HEK293 (cell line): Measurements from ENCODE around the gene FRYL.

Experiments used
- CTCF ChIA-PET: fragments of 350-600 bp; formaldehyde crosslinking; extraction: SDS; loops from one replicate; lab custom pipeline; 2021; ENCODE audit warnings: antibody characterized with exemption; lab: Yijun Ruan, JAX
- POLR2A ChIA-PET: fragments of 300-600 bp; formaldehyde crosslinking; extraction: SDS; loops from one replicate; lab custom pipeline; 2020; ENCODE audit warnings: antibody characterized with exemption, inconsistent platforms; lab: Yijun Ruan, JAX
- H3K27ac ChIP-seq: fragments of 200-500 bp; sonication (Bioruptor generic); 2 replicates; pipeline ENCODE4 v1.5.1; 2014; ENCODE audit warnings: low read depth, low read length, control low read depth, inconsistent platforms; ENCODE audit errors: extremely low read depth
- H3K36me3 ChIP-seq, 2 experiments: fragments of 200-500 bp in 1 of 2; sonication (Bioruptor generic) in 1 of 2; 1 replicate in 1 of 2; 2 replicates in 1 of 2; pipeline ENCODE4 v1.5.1; 2014 to 2017; ENCODE audit warnings: inconsistent platforms in 2 of 2, low read length in 2 of 2; ENCODE audit not compliant: control insufficient read depth in 2 of 2, insufficient read depth in 1 of 2
- H3K4me1 ChIP-seq: fragments of 200-500 bp; sonication (Bioruptor generic); 2 replicates; pipeline ENCODE4 v1.5.1; 2014; ENCODE audit warnings: mild to moderate bottlenecking, low read length, inconsistent platforms; ENCODE audit not compliant: control insufficient read depth, insufficient read depth
- H3K4me3 ChIP-seq: 2 replicates; pipeline ENCODE4 v1.5.1; 2011; ENCODE audit warnings: low read depth, mild to moderate bottlenecking, control low read depth, low read length, moderate library complexity
- H3K9me3 ChIP-seq: fragments of 200-500 bp; sonication (Bioruptor generic); 2 replicates; pipeline ENCODE4 v1.5.1; 2014; ENCODE audit warnings: low read depth, low read length, inconsistent platforms; ENCODE audit not compliant: control insufficient read depth, insufficient read depth
- ATF2 ChIP-seq: fragments of 450-650 bp; formaldehyde crosslinking; IDR thresholded peaks from 2 replicates; pipeline ENCODE4 v1.5.1; 2016; ENCODE audit warnings: missing biosample characterization, missing genetic modification characterization, low read depth
- BCL11B ChIP-seq: fragments of 450-650 bp; formaldehyde crosslinking; IDR thresholded peaks from 2 replicates; pipeline ENCODE4 v1.5.1; 2016; ENCODE audit warnings: low read depth, missing biosample characterization, missing genetic modification characterization
- GLIS1 ChIP-seq: fragments of 450-650 bp; formaldehyde crosslinking; IDR thresholded peaks from 2 replicates; pipeline ENCODE4 v1.5.1; 2016; ENCODE audit warnings: missing biosample characterization, missing genetic modification characterization
- RBAK ChIP-seq: fragments of 450-650 bp; formaldehyde crosslinking; IDR thresholded peaks from 2 replicates; pipeline ENCODE4 v1.5.1; 2016; ENCODE audit warnings: missing biosample characterization, missing genetic modification characterization
- REPIN1 ChIP-seq: fragments of 450-650 bp; formaldehyde crosslinking; IDR thresholded peaks from 2 replicates; pipeline ENCODE4 v1.5.1; 2017; ENCODE audit warnings: missing biosample characterization, missing genetic modification characterization, low read depth
- REST ChIP-seq: fragments of 450-650 bp; formaldehyde crosslinking; IDR thresholded peaks from 2 replicates; pipeline ENCODE4 v1.5.1; 2016; ENCODE audit warnings: missing biosample characterization, missing genetic modification characterization
- SP3 ChIP-seq: fragments of 450-650 bp; formaldehyde crosslinking; IDR thresholded peaks from 2 replicates; pipeline ENCODE4 v1.5.1; 2016; ENCODE audit warnings: missing biosample characterization, missing genetic modification characterization
- SP7 ChIP-seq: fragments of 450-650 bp; formaldehyde crosslinking; IDR thresholded peaks from 2 replicates; pipeline ENCODE4 v1.5.1; 2016; ENCODE audit warnings: missing biosample characterization, missing genetic modification characterization
- YY2 ChIP-seq: fragments of 450-650 bp; formaldehyde crosslinking; IDR thresholded peaks from 2 replicates; pipeline ENCODE4 v1.5.1; 2016; ENCODE audit warnings: missing biosample characterization, missing genetic modification characterization
- ZBTB1 ChIP-seq: fragments of 450-650 bp; formaldehyde crosslinking; IDR thresholded peaks from 2 replicates; pipeline ENCODE4 v1.5.1; 2016; ENCODE audit warnings: missing biosample characterization, missing genetic modification characterization
- ZBTB48 ChIP-seq: fragments of 450-650 bp; formaldehyde crosslinking; IDR thresholded peaks from 2 replicates; pipeline ENCODE4 v1.5.1; 2016; ENCODE audit warnings: missing biosample characterization, missing genetic modification characterization
- ZBTB49 ChIP-seq: fragments of 450-650 bp; formaldehyde crosslinking; IDR thresholded peaks from 2 replicates; pipeline ENCODE4 v1.5.1; 2016; ENCODE audit warnings: missing biosample characterization, missing genetic modification characterization, low read depth
- ZFP37 ChIP-seq: fragments of 450-650 bp; formaldehyde crosslinking; IDR thresholded peaks from 2 replicates; pipeline ENCODE4 v1.5.1; 2016; ENCODE audit warnings: missing biosample characterization, missing genetic modification characterization
- ZNF133 ChIP-seq: fragments of 450-650 bp; formaldehyde crosslinking; IDR thresholded peaks from 2 replicates; pipeline ENCODE4 v1.5.1; 2016; ENCODE audit warnings: missing biosample characterization, missing genetic modification characterization
- ZNF23 ChIP-seq: fragments of 450-650 bp; formaldehyde crosslinking; IDR thresholded peaks from 2 replicates; pipeline ENCODE4 v1.5.1; 2016; ENCODE audit warnings: missing biosample characterization, missing genetic modification characterization, borderline replicate concordance
- ZNF239 ChIP-seq: fragments of 450-650 bp; formaldehyde crosslinking; IDR thresholded peaks from 2 replicates; pipeline ENCODE4 v1.5.1; 2016; ENCODE audit warnings: missing biosample characterization, missing genetic modification characterization
- ZNF266 ChIP-seq: fragments of 450-650 bp; formaldehyde crosslinking; IDR thresholded peaks from 2 replicates; pipeline ENCODE4 v1.5.1; 2016; ENCODE audit warnings: missing biosample characterization, missing genetic modification characterization, low read depth
- ZNF302 ChIP-seq: fragments of 450-650 bp; formaldehyde crosslinking; IDR thresholded peaks from 2 replicates; pipeline ENCODE4 v1.5.1; 2016; ENCODE audit warnings: missing biosample characterization, missing genetic modification characterization, low read depth
- ZNF354C ChIP-seq: fragments of 450-650 bp; formaldehyde crosslinking; IDR thresholded peaks from 2 replicates; pipeline ENCODE4 v1.5.1; 2016; ENCODE audit warnings: missing biosample characterization, missing genetic modification characterization, low read depth, borderline replicate concordance
- ZNF394 ChIP-seq: fragments of 450-650 bp; formaldehyde crosslinking; IDR thresholded peaks from 2 replicates; pipeline ENCODE4 v1.5.1; 2016; ENCODE audit warnings: missing biosample characterization, missing genetic modification characterization, mild to moderate bottlenecking, moderate library complexity, borderline replicate concordance
- ZNF433 ChIP-seq: fragments of 450-650 bp; formaldehyde crosslinking; IDR thresholded peaks from 2 replicates; pipeline ENCODE4 v1.5.1; 2016; ENCODE audit warnings: missing biosample characterization, missing genetic modification characterization, low read depth
- ZNF501 ChIP-seq: fragments of 450-650 bp; formaldehyde crosslinking; IDR thresholded peaks from 2 replicates; pipeline ENCODE4 v1.5.1; 2016; ENCODE audit warnings: missing biosample characterization, missing genetic modification characterization
- ZNF596 ChIP-seq: fragments of 450-650 bp; IDR thresholded peaks from 2 replicates; pipeline ENCODE4 v1.5.0; 2018; ENCODE audit warnings: missing biosample characterization, mild to moderate bottlenecking, missing genetic modification characterization, moderate library complexity
- ZNF658 ChIP-seq: fragments of 450-650 bp; formaldehyde crosslinking; IDR thresholded peaks from 2 replicates; pipeline ENCODE4; 2016; ENCODE audit warnings: missing biosample characterization, missing genetic modification characterization
- ZNF677 ChIP-seq: fragments of 450-650 bp; IDR thresholded peaks from 2 replicates; pipeline ENCODE4 v1.5.0; 2018; ENCODE audit warnings: missing biosample characterization, mild to moderate bottlenecking, missing genetic modification characterization, moderate library complexity
- ZNF704 ChIP-seq: fragments of 450-650 bp; formaldehyde crosslinking; IDR thresholded peaks from 2 replicates; pipeline ENCODE4 v1.5.1; 2016; ENCODE audit warnings: missing biosample characterization, missing genetic modification characterization
- ZNF830 ChIP-seq: fragments of 450-650 bp; IDR thresholded peaks from 2 replicates; pipeline ENCODE4 v1.5.0; 2018; ENCODE audit warnings: missing biosample characterization, missing genetic modification characterization, low read depth, mild to moderate bottlenecking, moderate library complexity
- ZSCAN18 ChIP-seq: fragments of 450-650 bp; formaldehyde crosslinking; IDR thresholded peaks from 2 replicates; pipeline ENCODE4 v1.5.1; 2016; ENCODE audit warnings: missing biosample characterization, missing genetic modification characterization

FRYL gene

GRCh38 chr4:48538358-48538757 is 241.7 kb downstream of the FRYL start:
- POLR2A ChIA-PET: no interaction called here
- H3K9me3 ChIP-seq: no peaks in the 10 kb centered on the region
- no peak for TF ChIP-seq ZNF596 (tag by site-specific recombination)
- TF ChIP-seq SP7 (tag by site-specific recombination): no peak
- TF ChIP-seq RBAK: no peak
- TF ChIP-seq BCL11B (tag by site-specific recombination): no peak
- TF ChIP-seq ZNF302 (tag by site-specific recombination): no peak
- no peak for TF ChIP-seq ATF2 (tag by site-specific recombination)
- no peak for TF ChIP-seq ZFP37 (tag by site-specific recombination)
- TF ChIP-seq ZNF501 (tag by site-specific recombination): no peak
- TF ChIP-seq REPIN1 (tag by site-specific recombination): no peak
- no peak for TF ChIP-seq ZNF677 (tag by site-specific recombination)
- TF ChIP-seq GLIS1: no peak
- TF ChIP-seq ZNF658: no peak
- no peak for TF ChIP-seq ZNF266 (tag by site-specific recombination)
- no peak for TF ChIP-seq REST (tag by site-specific recombination)
- no peak for TF ChIP-seq ZNF704 (tag by site-specific recombination)
- no peak for TF ChIP-seq ZNF354C (tag by site-specific recombination)
- no peak for TF ChIP-seq ZNF239
- TF ChIP-seq ZNF394 (tag by site-specific recombination): no peak
- CTCF ChIA-PET: interaction anchor here (0.7 kb wide), 1 partner anchor 11 kb away, joined by 3 read pairs; no protein-coding TSS in a partner anchor
- H3K4me3 ChIP-seq: no peak overlapping the region
- H3K4me1 ChIP-seq: no peaks in the 10 kb centered on the region
- H3K36me3 ChIP-seq: peaks cover 0 to 51% of the 10 kb centered on the region in 2 experiments; a peak in 2 of 3 replicates
- no peak overlapping the region for H3K27ac ChIP-seq

- Histone ChIP-seq H3K9me3 (no peaks in the 10 kb centered on the region), H3K36me3 (peaks cover 9 to 67% of the 10 kb centered on the region in 2 experiments; a peak in 2 of 3 replicates), H3K4me3 (no peak overlapping the region), H3K27ac (no peak overlapping the region), H3K4me1 (no peaks in the 10 kb centered on the region)
- CTCF ChIA-PET: no interaction called here
- POLR2A ChIA-PET: no interaction called here
- TF ChIP-seq ZNF239 (no peak), SP3 (tag by site-specific recombination) (no peak), ZNF23 (no peak), ZNF433 (no peak), ZBTB48 (tag by site-specific recombination) (no peak), ZSCAN18 (tag by site-specific recombination) (no peak), ZBTB49 (tag by site-specific recombination) (no peak), ZNF133 (tag by site-specific recombination) (no peak), YY2 (tag by site-specific recombination) (no peak), ZBTB1 (tag by site-specific recombination) (no peak), ZNF830 (tag by site-specific recombination) (no peak)
Measured at GRCh38 chr4:48526406-48526805, 253.7 kb downstream of the FRYL start.
